H1 (cell line): ENCODE measurements around the gene PTPN21. TPM values are rescaled to one million over a fixed set of nuclear protein-coding genes. Genes with fewer than 3 reads are reported as not detected.

Experiments
- CTCF ChIA-PET: fragments of 300-600 bp; sonication (Branson Sonifier 250); formaldehyde crosslinking; loops from one replicate; lab custom pipeline; 2021; ENCODE audit not compliant: partially characterized antibody; lab: Charles Lee
- POLR2A ChIA-PET: fragments of 300-600 bp; sonication (Branson Sonifier 250); formaldehyde crosslinking; loops from one replicate; lab custom pipeline; 2021; ENCODE audit warnings: inconsistent platforms; ENCODE audit not compliant: partially characterized antibody; lab: Charles Lee
- DNase-seq, 2 experiments: peaks; one replicate each; pipeline versions ENCODE4 v3.0.0 to v3.0.0-alpha.2; 2010 to 2022; ENCODE audit warnings: low spot score in 2 of 2, low read depth in 1 of 2, mixed read lengths in 1 of 2
- FAIRE-seq: peaks from 2 replicates; lab custom pipeline; 2011; peaks lifted over from hg19 to GRCh38; lab: Jason Lieb, UNC
- H2AFZ ChIP-seq: 2 replicates; pipeline ENCODE4 v1.8.1; 2012; ENCODE audit warnings: low read length, inconsistent platforms
- H2AK5ac ChIP-seq: 2 replicates; pipeline ENCODE4 v1.6.1; 2013; ENCODE audit warnings: low read depth, low read length
- H2BK120ac ChIP-seq: replicated peaks from 2 replicates; pipeline ENCODE3; 2013; ENCODE audit warnings: low read depth, low read length, inconsistent platforms
- H2BK12ac ChIP-seq: 2 replicates; pipeline ENCODE4 v1.6.1; 2013; ENCODE audit warnings: low read depth, low read length
- H2BK15ac ChIP-seq: 2 replicates; pipeline ENCODE4 v1.6.1; 2013; ENCODE audit warnings: low read length
- H2BK20ac ChIP-seq: 2 replicates; pipeline ENCODE4 v1.6.1; 2013; ENCODE audit warnings: low read length
- H2BK5ac ChIP-seq: 2 replicates; pipeline ENCODE4 v1.6.1; 2013; ENCODE audit warnings: low read depth, low read length
- H3K14ac ChIP-seq: 2 replicates; pipeline ENCODE4 v1.6.1; 2013; ENCODE audit warnings: inconsistent platforms; ENCODE audit not compliant: insufficient read length
- H3K18ac ChIP-seq: 2 replicates; pipeline ENCODE4 v1.6.1; 2013; ENCODE audit warnings: low read length; ENCODE audit errors: extremely low read depth
- H3K23ac ChIP-seq: 2 replicates; pipeline ENCODE4 v1.6.1; 2013; ENCODE audit warnings: inconsistent platforms; ENCODE audit not compliant: insufficient read length
- H3K23me2 ChIP-seq: 2 replicates; pipeline ENCODE4 v1.6.1; 2013; ENCODE audit warnings: low read depth, low read length
- H3K27ac ChIP-seq: 2 replicates; pipeline ENCODE4 v1.6.1; 2011; ENCODE audit warnings: low read depth, low read length, inconsistent platforms
- H3K27me3 ChIP-seq, 4 experiments: replicated peaks in 1 of 4; 1 replicate in 1 of 4; 2 replicates in 3 of 4; pipeline versions ENCODE4 v1.6.1 to v1.8.1; 2011 to 2013; ENCODE audit warnings: low read length in 3 of 4, mild to moderate bottlenecking in 3 of 4, inconsistent platforms in 2 of 4, mixed read lengths in 2 of 4, moderate library complexity in 1 of 4; ENCODE audit not compliant: control insufficient read depth in 3 of 4, insufficient read depth in 3 of 4; ENCODE audit errors: extremely low read depth in 1 of 4
- H3K36me3 ChIP-seq, 4 experiments: 2 replicates each; pipeline versions ENCODE4 v1.6.1 to v1.8.1; 2011 to 2013; ENCODE audit warnings: mild to moderate bottlenecking in 4 of 4, low read length in 3 of 4, moderate library complexity in 2 of 4, control low read depth in 1 of 4, inconsistent platforms in 1 of 4; ENCODE audit not compliant: insufficient read depth in 4 of 4, control insufficient read depth in 2 of 4
- H3K4ac ChIP-seq: replicated peaks from 2 replicates; pipeline ENCODE3; 2013; ENCODE audit warnings: low read length, low read depth, mixed read lengths, inconsistent platforms; ENCODE audit not compliant: insufficient read length
- H3K4me1 ChIP-seq, 4 experiments: replicated peaks in 1 of 4; 1 replicate in 1 of 4; 2 replicates in 3 of 4; pipeline versions ENCODE4 v1.6.1 to v1.8.1; 2011 to 2013; ENCODE audit warnings: low read length in 3 of 4, inconsistent platforms in 2 of 4, mixed read lengths in 1 of 4; ENCODE audit not compliant: insufficient read depth in 4 of 4, control insufficient read depth in 3 of 4
- H3K4me2 ChIP-seq, 2 experiments: 2 replicates each; pipeline versions ENCODE4 v1.6.1 to v1.8.1; 2011 to 2013; ENCODE audit warnings: low read depth in 2 of 2, low read length in 2 of 2, control low read depth in 1 of 2, inconsistent platforms in 1 of 2, mild to moderate bottlenecking in 1 of 2; ENCODE audit not compliant: insufficient read depth in 1 of 2
- H3K4me3 ChIP-seq, 4 experiments: fragments of 200-600, 300-600 bp in 1 of 4; sonication (generic), shearing (Covaris generic), sonication (Bioruptor Twin) in 1 of 4; 2 replicates each; pipeline versions ENCODE4 v1.5.1 to v1.8.1; 2011 to 2016; ENCODE audit warnings: low read length in 4 of 4, low read depth in 3 of 4, control low read depth in 2 of 4, inconsistent platforms in 2 of 4, mild to moderate bottlenecking in 2 of 4, mixed read lengths in 1 of 4, moderate library complexity in 1 of 4; ENCODE audit not compliant: insufficient read depth in 2 of 4; ENCODE audit errors: extremely low read depth in 1 of 4
- H3K56ac ChIP-seq: replicated peaks from 2 replicates; pipeline ENCODE3; 2013; ENCODE audit warnings: low read depth, mild to moderate bottlenecking, mixed read lengths, low read length, inconsistent platforms; ENCODE audit not compliant: insufficient read length
- H3K79me1 ChIP-seq: 2 replicates; pipeline ENCODE4 v1.6.1; 2013; ENCODE audit warnings: low read depth, low read length, control low read depth
- H3K79me2 ChIP-seq, 2 experiments: 2 replicates each; pipeline versions ENCODE4 v1.6.1 to v1.8.1; 2012 to 2013; ENCODE audit warnings: low read length in 2 of 2, mild to moderate bottlenecking in 2 of 2, inconsistent platforms in 1 of 2; ENCODE audit not compliant: insufficient read depth in 2 of 2, control insufficient read depth in 1 of 2
- H3K9ac ChIP-seq, 4 experiments: replicated peaks in 1 of 4; 1 replicate in 1 of 4; 2 replicates in 3 of 4; pipeline versions ENCODE4 v1.6.1 to v1.8.1; 2011 to 2013; ENCODE audit warnings: low read depth in 3 of 4, low read length in 3 of 4, control low read depth in 2 of 4, mild to moderate bottlenecking in 2 of 4, moderate library complexity in 2 of 4, inconsistent platforms in 1 of 4; ENCODE audit errors: extremely low read depth in 1 of 4
- H3K9me3 ChIP-seq, 2 experiments: 2 replicates each; pipeline versions ENCODE4 v1.6.1 to v1.8.1; 2012 to 2013; ENCODE audit warnings: mild to moderate bottlenecking in 2 of 2, moderate library complexity in 2 of 2, control low read depth in 1 of 2, inconsistent platforms in 1 of 2, low read depth in 1 of 2, low read length in 1 of 2, mixed read lengths in 1 of 2; ENCODE audit not compliant: insufficient read depth in 2 of 2
- H4K20me1 ChIP-seq, 2 experiments: replicated peaks in 1 of 2; 2 replicates each; pipeline versions ENCODE3 to v1.8.1; 2011 to 2013; ENCODE audit warnings: inconsistent platforms in 2 of 2, low read length in 2 of 2, mild to moderate bottlenecking in 1 of 2; ENCODE audit not compliant: insufficient read depth in 2 of 2, control insufficient read depth in 1 of 2
- H4K5ac ChIP-seq: 2 replicates; pipeline ENCODE4 v1.6.1; 2013; ENCODE audit warnings: low read length, low read depth, mixed read lengths, inconsistent platforms; ENCODE audit not compliant: insufficient read length
- H4K8ac ChIP-seq: 2 replicates; pipeline ENCODE4 v1.8.0; 2013; ENCODE audit warnings: mild to moderate bottlenecking, moderate library complexity, low read length, inconsistent platforms; ENCODE audit not compliant: insufficient read depth; ENCODE audit errors: extremely low read depth
- H4K91ac ChIP-seq: replicated peaks from 2 replicates; pipeline ENCODE3; 2013; ENCODE audit warnings: low read length, mixed read lengths, inconsistent platforms; ENCODE audit not compliant: insufficient read length
- CHD1 ChIP-seq: IDR thresholded peaks from 2 replicates; pipeline ENCODE4 v1.6.1; 2012; ENCODE audit warnings: low read depth, low read length, improper control_type of control experiment
- HDAC2 ChIP-seq, 2 experiments: fragments of 300-600 bp in 1 of 2; sonication (generic) in 1 of 2; IDR thresholded peaks; 2 replicates each; pipeline ENCODE4 v1.6.1; 2011 to 2012; ENCODE audit warnings: low read depth in 2 of 2, low read length in 2 of 2, mild to moderate bottlenecking in 2 of 2, moderate library complexity in 2 of 2, borderline replicate concordance in 1 of 2, inconsistent platforms in 1 of 2
- HDAC6 ChIP-seq: IDR thresholded peaks from one replicate; pipeline ENCODE4 v1.7.1; 2012; ENCODE audit warnings: low read depth, mild to moderate bottlenecking, inconsistent platforms, low read length, moderate library complexity
- JUN ChIP-seq: IDR thresholded peaks from 2 replicates; pipeline ENCODE4 v1.6.1; 2011; ENCODE audit warnings: low read depth, mild to moderate bottlenecking, improper control_type of control experiment, low read length
- KDM4A ChIP-seq: IDR thresholded peaks from one replicate; pipeline ENCODE4 v1.7.1; 2012; ENCODE audit warnings: low read depth, mild to moderate bottlenecking, moderate library complexity, low read length, inconsistent platforms; ENCODE audit not compliant: severe bottlenecking
- MAFK ChIP-seq: IDR thresholded peaks from 2 replicates; pipeline ENCODE4 v1.6.1; 2012; ENCODE audit warnings: low read depth, mild to moderate bottlenecking, improper control_type of control experiment, low read length
- NRF1 ChIP-seq: IDR thresholded peaks from 2 replicates; pipeline ENCODE4 v1.6.1; 2011; ENCODE audit warnings: mild to moderate bottlenecking, low read depth, low read length, improper control_type of control experiment
- PHF8 ChIP-seq: fragments of 200-600 bp; sonication (generic); conservative IDR thresholded peaks from 2 replicates; pipeline ENCODE4 v1.7.1; 2012; ENCODE audit warnings: low read depth, mild to moderate bottlenecking, inconsistent platforms, low read length, moderate library complexity
- RAD21 ChIP-seq, 2 experiments: IDR thresholded peaks in 1 of 2; conservative IDR thresholded peaks in 1 of 2; 2 replicates each; pipeline ENCODE4 v1.6.1; 2011; ENCODE audit warnings: low read depth in 2 of 2, low read length in 2 of 2, improper control_type of control experiment in 1 of 2, inconsistent platforms in 1 of 2, mild to moderate bottlenecking in 1 of 2, moderate library complexity in 1 of 2
- SIN3A ChIP-seq, 2 experiments: IDR thresholded peaks in 1 of 2; conservative IDR thresholded peaks in 1 of 2; 2 replicates each; pipeline ENCODE4 v1.6.1; 2011 to 2012; ENCODE audit warnings: low read length in 2 of 2, improper control_type of control experiment in 1 of 2, low read depth in 1 of 2, mild to moderate bottlenecking in 1 of 2
- SP1 ChIP-seq: IDR thresholded peaks from 2 replicates; pipeline ENCODE4 v1.6.1; 2011; ENCODE audit warnings: low read depth, low read length
- TAF7 ChIP-seq: optimal IDR thresholded peaks from 2 replicates; pipeline ENCODE3; 2011; ENCODE audit warnings: low read depth, mild to moderate bottlenecking, inconsistent platforms, low read length, moderate library complexity, borderline replicate concordance
- TCF12 ChIP-seq: IDR thresholded peaks from 2 replicates; pipeline ENCODE4 v1.6.1; 2011; ENCODE audit warnings: low read depth, mild to moderate bottlenecking, low read length
- WGBS, 2 experiments: shearing (Covaris generic) in 1 of 2; methylation state at CpG; one replicate each; pipeline versions ENCODE4 v1.1.6 to v1.1.7; 2013 to 2015; ENCODE audit warnings: low lambda C conversion rate in 2 of 2, mixed read lengths in 2 of 2, inconsistent platforms in 1 of 2, low coverage in 1 of 2, missing lambda C conversion rate in 1 of 2; ENCODE audit not compliant: insufficient replicate concordance in 2 of 2, insufficient coverage in 1 of 2, insufficient read length in 1 of 2; ENCODE audit errors: extremely low coverage in 1 of 2, missing lambda C conversion rate in 1 of 2; 5-methylcytosine and 5-hydroxymethylcytosine counted together
- polyA plus RNA-seq, 7 experiments: library from polyadenylated mRNA; depleted of rRNA in 3 of 7; stranded (reverse) in 5 of 7; unstranded in 2 of 7; fragments of >200 nt in 5 of 7; fragments of 200-250 nt in 2 of 7; gene quantifications; 1 replicate in 5 of 7; 2 replicates in 1 of 7; 4 replicates in 1 of 7; pipeline versions ENCODE4 v1.2.1 to v1.2.3, GENCODE V29; 2011 to 2013; ENCODE audit warnings: missing spikeins in 2 of 7, mixed read lengths in 2 of 7
- total RNA-seq: library from RNA; stranded (reverse); fragmentation: NEBNext Ultra II Directional; extraction: Animal tissue kit (Norgen Biotek cat#: 25700); gene quantifications from 2 replicates; pipeline ENCODE4 v1.2.1, GENCODE V29; 2021

The PTPN21 gene
- total and polyA plus RNA-seq, 2 of the 8 experiments (the other 6 are each of a cell fraction or from before 2014, with no cell fraction given), result 6.5 to 16.1 TPM

- Histone ChIP-seq H4K5ac (no peak overlapping the region), H2BK120ac (no peak overlapping the region), H3K4me1 (no peaks in the 10 kb centered on the region), H3K27me3 (no peaks in the 10 kb centered on the region), H3K23me2 (no peaks in the 10 kb centered on the region), H3K18ac (no peak overlapping the region), H3K9me3 (no peaks in the 10 kb centered on the region), H3K14ac (no peak overlapping the region), H4K8ac (no peak overlapping the region), H4K20me1 (no peaks in the 10 kb centered on the region), H3K79me2 (no peaks in the 10 kb centered on the region), H3K9ac (no peak overlapping the region), H3K27ac (no peak overlapping the region), H3K36me3 (no peaks in the 10 kb centered on the region), H2BK12ac (no peak overlapping the region), H2BK20ac (no peak overlapping the region), H3K23ac (no peak overlapping the region), H3K4me3 (no peak overlapping the region), H3K56ac (no peak overlapping the region), H3K4me2 (no peak overlapping the region), H4K91ac (no peak overlapping the region), H2AK5ac (no peak overlapping the region), H2BK5ac (no peak overlapping the region), H3K79me1 (no peaks in the 10 kb centered on the region), H3K4ac (no peak overlapping the region), H2BK15ac (no peak overlapping the region), H2AFZ (no peak overlapping the region)
- FAIRE-seq (no peak), DNase-seq (no peak)
- ChIA-PET CTCF (no interaction called here), POLR2A (no interaction called here)
- WGBS, 2 experiments, result 82% methylated on average over 3 of the region's 3 CpGs; no CpG with 5 or more reads in 1 of the 2 experiments
- TF ChIP-seq KDM4A, result no peak
- TF ChIP-seq TAF7, result no peak
- no peak for TF ChIP-seq HDAC6
- no peak for TF ChIP-seq MAFK
- no peak for TF ChIP-seq TCF12
- TF ChIP-seq SP1, result no peak
- no peak for TF ChIP-seq PHF8
- TF ChIP-seq SIN3A (conservative IDR thresholded peaks at IDR 0.05 in 1 of 2, IDR thresholded peaks at IDR 0.05 in 1 of 2; ENCODE audit: low read depth in 1 of 2, low read length in 2 of 2), result no peak
- no peak for TF ChIP-seq RAD21 (IDR thresholded peaks at IDR 0.05 in 1 of 2, conservative IDR thresholded peaks at IDR 0.05 in 1 of 2; ENCODE audit: low read depth in 2 of 2, low read length in 2 of 2)
- no peak for TF ChIP-seq JUN
- TF ChIP-seq HDAC2 (IDR thresholded peaks at IDR 0.05; ENCODE audit: borderline replicate concordance in 1 of 2, low read depth in 2 of 2, low read length in 2 of 2), result no peak
- no peak for TF ChIP-seq CHD1
- TF ChIP-seq NRF1, result no peak
Measured at GRCh38 chr14:88422919-88423650, 131.7 kb downstream of the PTPN21 start.
